Transverse colon (tissue), 4 donors: ENCODE measurements around the gene THAP7. TPM values are rescaled to one million over a fixed set of nuclear protein-coding genes. Genes with fewer than 3 reads are reported as not detected.

ENCODE experiments used
- DNase-seq: peaks from one replicate; pipeline ENCODE4 v3.0.0-alpha.2; 2019
- H3K27ac ChIP-seq, 4 donors: fragments of 200-600 bp; sonication (generic); 2 replicates each; pipeline ENCODE4 v1.5.1; 2016 to 2018; ENCODE audit warnings: inconsistent platforms in 4 of 4
- H3K27me3 ChIP-seq: fragments of 200-600 bp; sonication (generic); 2 replicates; pipeline ENCODE4 v1.5.1; 2017; ENCODE audit warnings: inconsistent platforms
- H3K36me3 ChIP-seq, 4 donors: fragments of 200-600 bp; sonication (generic); 2 replicates each; pipeline ENCODE4 v1.5.1; 2017 to 2019; ENCODE audit warnings: inconsistent platforms in 4 of 4
- H3K4me1 ChIP-seq, 4 donors: fragments of 200-600 bp; sonication (generic); 2 replicates each; pipeline ENCODE4 v1.5.1; 2017 to 2020; ENCODE audit warnings: inconsistent platforms in 4 of 4
- H3K4me3 ChIP-seq, 4 donors: fragments of 200-600 bp; sonication (generic); 1 replicate in 1 of 4; 2 replicates in 3 of 4; pipeline versions ENCODE4 v1.5.1 to v1.6.1; 2017 to 2019; ENCODE audit warnings: inconsistent platforms in 4 of 4
- H3K9me3 ChIP-seq, 2 donors: fragments of 200-600 bp; sonication (generic); 2 replicates each; pipeline ENCODE4 v1.5.1; 2017 to 2019; ENCODE audit warnings: inconsistent platforms in 2 of 2
- CTCF ChIP-seq, 5 experiments: fragments of 200-600 bp in 3 of 5; fragments of 450-650 bp in 2 of 5; sonication (generic) in 3 of 5; IDR thresholded peaks; 1 replicate in 2 of 5; 2 replicates in 3 of 5; pipeline ENCODE4 v1.5.1; 2016 to 2017; ENCODE audit warnings: antibody characterized with exemption in 5 of 5, inconsistent platforms in 3 of 5, mild to moderate bottlenecking in 2 of 5, moderate library complexity in 1 of 5
- EP300 ChIP-seq: sonication (generic); formaldehyde crosslinking; IDR thresholded peaks from one replicate; pipeline ENCODE4 v1.6.1; 2017; ENCODE audit warnings: antibody characterized with exemption, low read depth
- POLR2A ChIP-seq: fragments of 450-650 bp; IDR thresholded peaks from one replicate; pipeline ENCODE4 v1.6.1; 2016; ENCODE audit warnings: antibody characterized with exemption, mild to moderate bottlenecking, moderate library complexity
- POLR2AphosphoS5 ChIP-seq, 3 donors: sonication (generic); formaldehyde crosslinking; IDR thresholded peaks; one replicate each; pipeline ENCODE4 v1.6.1; 2016; ENCODE audit warnings: antibody characterized with exemption in 3 of 3
- WGBS, 2 donors: methylation state at CpG; one replicate each; pipeline ENCODE4 v1.1.5; 2018; ENCODE audit warnings: low coverage in 1 of 2; 5-methylcytosine and 5-hydroxymethylcytosine counted together
- in situ Hi-C, 4 donors: fragments of 200-750 bp; cut with MboI; loops; one replicate each; pipeline versions ENCODE4 v1.15.0 to v1.15.1; 2017; ENCODE audit warnings: low sequenced_read_pairs in 3 of 4, low pct_ligation_motif_present in 1 of 4, low pct_unique_long_range_greater_than_20kb in 1 of 4
- intact Hi-C: fragments of 100-400 bp; cut with DNase I; formaldehyde crosslinking; loops from one replicate; pipeline ENCODE4 v1.15.1; 2023; ENCODE audit warnings: low total_unique reads
- small RNA-seq, 4 donors: library from RNA; depleted of rRNA; stranded (forward); fragments of <200 nt; gene quantifications; one replicate each; pipeline ENCODE3, GENCODE V24; 2016
- total RNA-seq, 4 donors: library from RNA; depleted of rRNA; stranded (reverse); fragments of >200 nt; gene quantifications; one replicate each; pipeline ENCODE4 v1.1.0, GENCODE V29; 2016

THAP7 gene
- total RNA-seq, 4 donors from 2014 or later: 27.0 to 51.5 (median 32.7) TPM

- in situ Hi-C loops: loop anchor here in 1 of 4 donors (25.0 kb wide), 1 partner anchor 110 kb away; no protein-coding TSS in a partner anchor
- peaks cover 20 to 78% (median 69%) of the 10 kb centered on the region in 4 donors for H3K4me1 ChIP-seq
- WGBS, 2 donors: 61 to 63% methylated on average over 7 to 13 of the region's 13 CpGs
- H3K27ac ChIP-seq: peak overlapping the region; percentile 80 to 93 (median 86)
- intact Hi-C loops: no loop called here
- peak; percentile 77 for DNase-seq
- H3K9me3 ChIP-seq: no peaks in the 10 kb centered on the region
- no peaks in the 10 kb centered on the region for H3K27me3 ChIP-seq
- no peak overlapping the region for H3K4me3 ChIP-seq
- TF ChIP-seq POLR2AphosphoS5 (IDR thresholded peaks at IDR 0.05): peak; percentile 41 to 84 (median 77)
- peak; percentile 34 for TF ChIP-seq POLR2A
- TF ChIP-seq CTCF (IDR thresholded peaks at IDR 0.05): no peak
- peak; percentile 83 for TF ChIP-seq EP300
- H3K36me3 ChIP-seq: peaks cover 0 to 12% (median 0%) of the 10 kb centered on the region in 4 donors
Observed at GRCh38 chr22:20952544-20953341, 49.2 kb downstream of the THAP7 start.

GRCh38 chr22:20951932-20952380 is 50.0 kb downstream of the THAP7 start:
- 68% methylated on average over 8 of the region's 8 CpGs; no CpG with 5 or more reads in 1 of the 2 donors for WGBS, 2 donors
- DNase-seq: peak; percentile 45
- intact Hi-C loops: no loop called here
- Histone ChIP-seq H3K36me3 (peaks cover 0 to 12% (median 0%) of the 10 kb centered on the region in 4 donors), H3K9me3 (no peaks in the 10 kb centered on the region), H3K4me1 (peaks cover 20 to 85% (median 72%) of the 10 kb centered on the region in 4 donors), H3K27me3 (no peaks in the 10 kb centered on the region), H3K27ac (peak overlapping the region; percentile 80 to 93 (median 86)), H3K4me3 (no peak overlapping the region)
- no peak for TF ChIP-seq POLR2AphosphoS5 (IDR thresholded peaks at IDR 0.05)
- no peak for TF ChIP-seq POLR2A
- peak; percentile 22 to 57 (median 32) for TF ChIP-seq CTCF (IDR thresholded peaks at IDR 0.05)
- in situ Hi-C loops: loop anchor here in 1 of 4 donors (25.0 kb wide), 1 partner anchor 110 kb away; no protein-coding TSS in a partner anchor

GRCh38 chr22:20951151-20951931 is 50.6 kb downstream of the THAP7 start:
- no peaks in the 10 kb centered on the region for H3K27me3 ChIP-seq
- in situ Hi-C loops: loop anchor here in 1 of 4 donors (25.0 kb wide), 1 partner anchor 111 kb away; no protein-coding TSS in a partner anchor
- DNase-seq: no peak
- H3K4me1 ChIP-seq: peaks cover 20 to 90% (median 71%) of the 10 kb centered on the region in 4 donors
- no peak overlapping the region for H3K4me3 ChIP-seq
- peaks cover 0 to 12% (median 0%) of the 10 kb centered on the region in 4 donors for H3K36me3 ChIP-seq
- intact Hi-C loops: no loop called here
- no peaks in the 10 kb centered on the region for H3K9me3 ChIP-seq
- TF ChIP-seq EP300 (no peak), POLR2AphosphoS5 (IDR thresholded peaks at IDR 0.05) (peak in 2 of 3 donors; percentile 6 to 26)
- H3K27ac ChIP-seq: peak overlapping the region; percentile 80 to 93 (median 86)
- 56 to 74% methylated on average over 2 to 10 of the region's 10 CpGs for WGBS, 2 donors

GRCh38 chr22:20949698-20950183 is 52.2 kb downstream of the THAP7 start:
- Histone ChIP-seq H3K27ac (peak overlapping the region; percentile 80 to 93 (median 86)), H3K27me3 (no peaks in the 10 kb centered on the region), H3K4me3 (no peak overlapping the region), H3K4me1 (peaks cover 20 to 94% (median 73%) of the 10 kb centered on the region in 4 donors), H3K9me3 (no peaks in the 10 kb centered on the region), H3K36me3 (peaks cover 0 to 12% (median 0%) of the 10 kb centered on the region in 4 donors)
- DNase-seq: no peak
- in situ Hi-C loops (loop anchor here in 1 of 4 donors (25.0 kb wide), 1 partner anchor 113 kb away; no protein-coding TSS in a partner anchor), intact Hi-C loops (no loop called here)
- 79 to 81% methylated on average over 8 to 13 of the region's 13 CpGs for WGBS, 2 donors
- TF ChIP-seq POLR2AphosphoS5 (IDR thresholded peaks at IDR 0.05) (no peak), CTCF (IDR thresholded peaks at IDR 0.05) (no peak), POLR2A (no peak), EP300 (no peak)

Small RNAs within 50 kb of the gene (small RNA-seq; reads per million reads assigned to genes)
- gene MIR649: 0 reads per million in 4 donors

Other genes with a start within 250 kb of the THAP7 start
- not detected for gene SERPIND1, start 228.0 kb downstream of the THAP7 start, total RNA-seq
- 100 to 1,000 TPM in 2 of 4 donors, 10 to 100 TPM in 2; 90.8 to 126 (median 109) TPM for gene PI4KA, start 143.3 kb downstream of the THAP7 start, total RNA-seq
- 10 to 100 TPM in 3 of 4 donors, 1 to 10 TPM in 1; 8.0 to 25.5 (median 20.3) TPM for gene SNAP29, start 143.1 kb downstream of the THAP7 start, total RNA-seq
- gene CRKL, start 84.7 kb downstream of the THAP7 start, total RNA-seq: 10 to 100 TPM; 37.0 to 56.7 (median 48.6) TPM
- gene AIFM3, start 34.9 kb downstream of the THAP7 start, total RNA-seq: 100 to 1,000 TPM; 112 to 150 (median 126) TPM
- 10 to 100 TPM; 40.2 to 90.5 (median 59.3) TPM for gene LZTR1, start 19.8 kb downstream of the THAP7 start, total RNA-seq
- 1 to 10 TPM in 1 of 4 donors, under 1 TPM in 2, not detected in 1; 0.40 to 1.7 (median 0.82) TPM for gene P2RX6, start 13.0 kb upstream of the THAP7 start, total RNA-seq
- 1 to 10 TPM in 1 of 4 donors, under 1 TPM in 1, not detected in 2; 0.64 to 4.1 TPM for gene SLC7A4, start 30.4 kb upstream of the THAP7 start, total RNA-seq
- not detected for gene LRRC74B, start 43.8 kb upstream of the THAP7 start, total RNA-seq